Common myeloid progenitor, CD34-positive (primary cell): ENCODE data around the gene SEMA4C.
A peak's percentile ranks its signal among the peaks of the same experiment; 100 is the strongest.

Experiments used
- CTCF ChIA-PET: fragments of 350-600 bp; sonication (Branson Sonifier 250); formaldehyde crosslinking; loops from one replicate; lab custom pipeline; 2021; ENCODE audit warnings: antibody characterized with exemption; lab: Charles Lee
- POLR2A ChIA-PET: fragments of 350-600 bp; sonication (Branson Sonifier 250); formaldehyde crosslinking; loops from one replicate; lab custom pipeline; 2021; ENCODE audit warnings: antibody characterized with exemption; lab: Charles Lee
- DNase-seq, 3 donors: peaks; one replicate each; pipeline versions ENCODE4 v3.0.0 to v3.0.0-alpha.2; 2013
- H3K27ac ChIP-seq, 2 experiments: 1 replicate in 1 of 2; 2 replicates in 1 of 2; pipeline ENCODE4 v1.7.0; 2013; ENCODE audit warnings: inconsistent platforms in 2 of 2, low read length in 2 of 2, mild to moderate bottlenecking in 2 of 2, low read depth in 1 of 2, moderate library complexity in 1 of 2; ENCODE audit not compliant: severe bottlenecking in 2 of 2, insufficient read depth in 1 of 2, poor library complexity in 1 of 2
- H3K27me3 ChIP-seq, 5 experiments: replicated peaks in 2 of 5; 1 replicate in 3 of 5; 2 replicates in 2 of 5; pipeline versions ENCODE4 v1.6.1 to v1.7.0; 2013; ENCODE audit warnings: low read length in 4 of 5, mild to moderate bottlenecking in 2 of 5, moderate library complexity in 2 of 5, inconsistent platforms in 1 of 5; ENCODE audit not compliant: insufficient read depth in 5 of 5, control insufficient read depth in 4 of 5
- H3K36me3 ChIP-seq, 4 experiments: 1 replicate in 2 of 4; 2 replicates in 2 of 4; pipeline versions ENCODE4 v1.6.1 to v1.7.0; 2013; ENCODE audit warnings: low read length in 3 of 4, control low read depth in 1 of 4, mild to moderate bottlenecking in 1 of 4; ENCODE audit not compliant: control insufficient read depth in 4 of 4, insufficient read depth in 4 of 4
- H3K4me1 ChIP-seq, 4 experiments: 1 replicate in 3 of 4; 2 replicates in 1 of 4; pipeline versions ENCODE4 v1.6.1 to v1.7.1; 2013; ENCODE audit warnings: low read length in 3 of 4, mild to moderate bottlenecking in 3 of 4, control low read depth in 1 of 4, inconsistent platforms in 1 of 4, moderate library complexity in 1 of 4; ENCODE audit not compliant: control insufficient read depth in 4 of 4, insufficient read depth in 4 of 4; ENCODE audit errors: control extremely low read depth in 1 of 4
- H3K4me3 ChIP-seq, 7 experiments: 1 replicate in 4 of 7; 2 replicates in 3 of 7; pipeline versions ENCODE4 v1.5.1 to v1.7.0; 2013; ENCODE audit warnings: mild to moderate bottlenecking in 7 of 7, low read length in 6 of 7, moderate library complexity in 6 of 7, inconsistent platforms in 2 of 7, low read depth in 2 of 7, control low read depth in 1 of 7; ENCODE audit not compliant: insufficient read depth in 4 of 7, control insufficient read depth in 1 of 7; ENCODE audit errors: extremely low read depth in 1 of 7
- H3K9me3 ChIP-seq, 5 experiments: 1 replicate in 4 of 5; 2 replicates in 1 of 5; pipeline versions ENCODE4 v1.6.1 to v1.7.1; 2013; ENCODE audit warnings: low read length in 4 of 5, mild to moderate bottlenecking in 2 of 5, inconsistent platforms in 1 of 5, low read depth in 1 of 5, moderate library complexity in 1 of 5; ENCODE audit not compliant: control insufficient read depth in 4 of 5, insufficient read depth in 2 of 5; ENCODE audit errors: control extremely low read depth in 1 of 5
- WGBS: methylation state at CpG from one replicate; pipeline ENCODE4 v1.1.5; 2013; ENCODE audit not compliant: insufficient coverage; 5-methylcytosine and 5-hydroxymethylcytosine counted together

The SEMA4C gene

GRCh38 chr2:96897491-96898134 is 27.7 kb upstream of the SEMA4C start:
- POLR2A ChIA-PET = no interaction called here

GRCh38 chr2:96895746-96896651 is 26.1 kb upstream of the SEMA4C start:
- Histone ChIP-seq H3K4me1 (peaks cover 0 to 20% (median 7%) of the 10 kb centered on the region in 4 experiments), H3K27me3 (no peaks in the 10 kb centered on the region), H3K36me3 (no peaks in the 10 kb centered on the region), H3K4me3 (no peak overlapping the region), H3K9me3 (no peaks in the 10 kb centered on the region), H3K27ac (peak overlapping the region in 1 of 2 experiments; percentile 43)
- 93% methylated on average over 13 of the region's 18 CpGs for WGBS
- ChIA-PET CTCF (interaction anchor here (0.6 to 1.4 kb wide), 2 partner anchors 11 to 46 kb away, joined by 3 read pairs; no protein-coding TSS in a partner anchor), POLR2A (no interaction called here)
- peak in 1 of 3 donors; percentile 42 for DNase-seq

More at GRCh38 chr2:96897491-96898134, 27.7 kb upstream of the SEMA4C start:
- Histone ChIP-seq H3K27ac (no peak overlapping the region), H3K4me3 (no peak overlapping the region), H3K4me1 (peaks cover 0 to 11% (median 5%) of the 10 kb centered on the region in 4 experiments), H3K27me3 (no peaks in the 10 kb centered on the region), H3K36me3 (no peaks in the 10 kb centered on the region), H3K9me3 (no peaks in the 10 kb centered on the region)
- DNase-seq = no peak
- CTCF ChIA-PET = interaction anchor here (1.4 kb wide), 1 partner anchor 13 kb away, joined by 3 read pairs; no protein-coding TSS in a partner anchor
- WGBS = 91% methylated on average over 10 of the region's 11 CpGs

DNA sequence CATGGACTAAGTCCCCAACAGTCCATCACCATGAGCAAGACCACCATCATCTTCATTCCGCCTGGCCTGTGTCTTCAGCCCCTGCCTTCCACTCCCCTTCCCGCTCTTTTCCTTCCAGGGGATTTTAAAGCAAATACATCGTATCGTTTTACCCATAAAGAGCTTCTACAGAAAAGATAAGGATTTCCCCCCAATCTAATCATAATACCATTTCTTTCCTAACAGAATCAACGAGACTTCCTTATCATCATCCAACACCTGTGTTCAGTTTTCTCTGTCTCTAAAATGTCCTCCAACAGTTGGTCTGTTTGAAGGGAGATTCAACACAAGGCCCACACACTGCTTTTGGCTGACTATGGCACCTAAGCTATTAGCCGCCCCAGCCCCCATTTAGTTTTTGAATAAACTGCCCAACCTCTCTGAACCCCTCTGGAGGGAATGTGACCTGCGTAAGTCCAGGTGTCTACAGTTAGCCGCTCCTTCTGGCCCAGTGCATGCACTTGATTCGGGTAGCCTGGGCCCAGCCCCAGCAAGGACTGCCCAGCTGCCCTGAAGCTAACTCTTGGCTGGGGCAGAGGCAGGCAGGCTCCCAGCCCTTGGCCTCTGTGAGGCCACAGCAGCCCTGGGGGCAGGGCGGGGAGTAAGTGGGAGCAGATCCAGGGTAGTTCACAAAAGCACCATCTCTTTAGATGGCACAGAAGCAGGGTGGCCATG is 25.3 kb upstream of the SEMA4C start:
- CTCF ChIA-PET = no interaction called here

GRCh38 chr2:96894151-96894531 is 24.3 kb upstream of the SEMA4C start:
- 100% methylated on average over 1 of the region's 3 CpGs for WGBS
- no peak for DNase-seq
- H3K4me1 ChIP-seq = peaks cover 0 to 20% (median 7%) of the 10 kb centered on the region in 4 experiments
- no peak overlapping the region for H3K4me3 ChIP-seq
- H3K27me3 ChIP-seq = no peaks in the 10 kb centered on the region
- H3K27ac ChIP-seq = no peak overlapping the region
- ChIA-PET CTCF (no interaction called here), POLR2A (no interaction called here)
- H3K36me3 ChIP-seq = no peaks in the 10 kb centered on the region
- no peaks in the 10 kb centered on the region for H3K9me3 ChIP-seq

More for the DNA sequence above, 25.3 kb upstream of the SEMA4C start:
- Histone ChIP-seq H3K9me3 (no peaks in the 10 kb centered on the region), H3K27ac (peak overlapping the region in 1 of 2 experiments; percentile 43), H3K27me3 (no peaks in the 10 kb centered on the region), H3K4me3 (no peak overlapping the region), H3K36me3 (no peaks in the 10 kb centered on the region), H3K4me1 (peaks cover 0 to 20% (median 7%) of the 10 kb centered on the region in 4 experiments)
- POLR2A ChIA-PET = no interaction called here
- 71% methylated on average over 10 of the region's 10 CpGs for WGBS
- DNase-seq = peak in 2 of 3 donors; percentile 60 to 78

GRCh38 chr2:96893289-96894150 is 23.6 kb upstream of the SEMA4C start:
- CTCF ChIA-PET = no interaction called here
- Histone ChIP-seq H3K27ac (peak overlapping the region in 1 of 2 experiments; percentile 69), H3K4me3 (no peak overlapping the region), H3K27me3 (no peaks in the 10 kb centered on the region), H3K4me1 (peaks cover 0 to 21% (median 7%) of the 10 kb centered on the region in 4 experiments), H3K9me3 (no peaks in the 10 kb centered on the region), H3K36me3 (no peaks in the 10 kb centered on the region)
- POLR2A ChIA-PET = interaction anchor here (1.1 kb wide), 1 partner anchor 23 kb away, joined by 3 read pairs; no protein-coding TSS in a partner anchor
- 98% methylated on average over 16 of the region's 16 CpGs for WGBS
- DNase-seq = no peak

- no peaks in the 10 kb centered on the region for H3K36me3 ChIP-seq
- ChIA-PET CTCF (interaction anchor here (0.9 to 1.6 kb wide), 2 partner anchors 9 to 23 kb away, joined by 3 to 4 read pairs; no protein-coding TSS in a partner anchor), POLR2A (no interaction called here)
- peaks cover 0 to 31% (median 13%) of the 10 kb centered on the region in 4 experiments for H3K4me1 ChIP-seq
- H3K4me3 ChIP-seq = no peak overlapping the region
- WGBS = 83% methylated on average over 9 of the region's 11 CpGs
- DNase-seq = no peak
- peak overlapping the region in 1 of 2 experiments; percentile 69 for H3K27ac ChIP-seq
- no peaks in the 10 kb centered on the region for H3K9me3 ChIP-seq
- no peaks in the 10 kb centered on the region for H3K27me3 ChIP-seq
These were observed 21.9 kb upstream of the SEMA4C start for GRCh38 chr2:96891591-96892333.
